BE2C (cell line): Measurements from ENCODE around the gene ELOVL1.

ENCODE experiments used
- DNase-seq: peaks from one replicate; pipeline ENCODE4 v3.0.0-alpha.2; 2020
- H3K27me3 ChIP-seq: fragments of 250-450 bp; sonication (Bioruptor Pico); 2 replicates; pipeline ENCODE4 v1.5.1; 2020; ENCODE audit warnings: mild to moderate bottlenecking
- H3K36me3 ChIP-seq: fragments of 250-450 bp; sonication (Bioruptor Pico); 2 replicates; pipeline ENCODE4 v1.5.1; 2020; ENCODE audit warnings: mild to moderate bottlenecking
- H3K4me1 ChIP-seq: fragments of 250-450 bp; sonication (Bioruptor Pico); 2 replicates; pipeline ENCODE4 v1.5.1; 2020
- H3K4me3 ChIP-seq: 2 replicates; pipeline ENCODE4 v1.5.1; 2011; ENCODE audit warnings: low read depth, low read length
- H3K9me3 ChIP-seq: fragments of 250-450 bp; sonication (Bioruptor Pico); 2 replicates; pipeline ENCODE4 v1.5.1; 2020
- CTCF ChIP-seq: IDR thresholded peaks from 2 replicates; pipeline ENCODE4 v1.5.1; 2012; ENCODE audit warnings: mild to moderate bottlenecking, low read depth, low read length

Gene ELOVL1

DNA sequence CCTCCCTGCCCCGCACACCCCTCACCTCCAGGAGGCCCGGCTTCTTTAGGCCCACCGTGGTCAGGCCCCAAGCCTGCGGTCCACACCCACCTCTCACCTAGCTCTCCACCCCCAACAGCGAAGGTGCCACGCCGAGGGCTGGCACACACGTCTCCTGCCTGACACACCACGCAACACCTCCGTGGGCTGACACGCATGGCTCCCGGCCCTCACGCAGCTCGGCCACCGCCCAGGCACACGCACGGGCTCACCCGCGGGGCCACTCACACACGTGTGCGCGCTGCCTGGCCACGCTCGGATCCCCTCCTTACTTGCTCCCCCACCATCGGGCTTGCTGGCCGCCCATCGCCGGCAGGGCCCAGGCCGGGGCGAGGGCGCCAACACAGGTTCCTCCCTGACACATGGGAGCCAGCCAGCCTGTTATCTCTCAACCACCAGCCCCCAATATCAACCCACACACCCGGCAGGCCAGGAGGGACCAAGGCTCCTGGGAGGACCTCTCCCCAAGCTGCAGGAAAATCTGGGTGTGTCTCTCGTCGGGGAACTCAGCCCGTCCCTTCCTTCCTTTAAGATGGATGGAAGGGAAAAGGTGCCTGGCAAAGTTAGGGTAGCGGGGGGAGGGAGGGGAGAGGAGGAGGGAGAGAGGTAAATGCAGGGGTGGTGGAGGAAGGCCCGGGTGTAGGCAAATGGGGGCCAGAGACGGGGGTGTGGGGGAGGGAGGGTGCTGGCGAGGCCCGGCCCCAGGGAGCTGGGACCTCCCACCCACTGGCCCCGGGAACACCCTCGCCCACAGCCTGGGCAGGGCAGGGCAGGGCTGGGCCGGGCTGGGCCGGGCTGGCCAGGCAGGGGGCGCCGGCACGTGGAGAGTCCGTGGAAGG is 546 bp downstream of the ELOVL1 start:
- H3K36me3 ChIP-seq, result peaks cover 3% of the 10 kb centered on the region
- H3K27me3 ChIP-seq, result no peaks in the 10 kb centered on the region
- H3K4me3 ChIP-seq, result peak overlapping the region; percentile 72
- TF ChIP-seq CTCF, result no peak
- H3K4me1 ChIP-seq, result no peaks in the 10 kb centered on the region
- H3K9me3 ChIP-seq, result no peaks in the 10 kb centered on the region
- DNase-seq, result no peak

DNA sequence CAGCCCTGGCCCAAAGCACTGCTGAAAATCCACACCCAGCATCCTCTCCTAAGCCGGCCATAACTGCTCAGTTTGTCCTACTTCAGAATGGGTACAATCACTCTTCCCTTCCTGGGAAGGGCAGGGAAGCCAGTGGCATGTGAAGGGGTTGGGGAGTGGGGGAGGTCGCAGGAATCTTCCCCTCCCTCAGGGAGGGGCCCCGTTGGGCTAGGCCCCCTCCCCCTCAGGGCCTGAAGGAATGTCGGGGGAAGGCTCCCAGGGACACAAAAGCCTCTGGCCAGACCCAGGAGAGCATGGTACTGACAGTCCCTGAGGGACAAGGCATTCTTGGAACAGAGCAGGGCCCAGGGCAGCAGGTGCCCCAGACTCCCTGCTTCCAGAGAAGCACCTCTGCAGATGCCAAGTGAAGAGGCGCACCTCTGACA is 1.2 kb downstream of the ELOVL1 start:
- DNase-seq, result no peak
- H3K9me3 ChIP-seq, result no peaks in the 10 kb centered on the region
- peaks cover 8% of the 10 kb centered on the region for H3K36me3 ChIP-seq
- no peaks in the 10 kb centered on the region for H3K27me3 ChIP-seq
- no peaks in the 10 kb centered on the region for H3K4me1 ChIP-seq
- H3K4me3 ChIP-seq, result peak overlapping the region; percentile 72
- TF ChIP-seq CTCF, result no peak

DNA sequence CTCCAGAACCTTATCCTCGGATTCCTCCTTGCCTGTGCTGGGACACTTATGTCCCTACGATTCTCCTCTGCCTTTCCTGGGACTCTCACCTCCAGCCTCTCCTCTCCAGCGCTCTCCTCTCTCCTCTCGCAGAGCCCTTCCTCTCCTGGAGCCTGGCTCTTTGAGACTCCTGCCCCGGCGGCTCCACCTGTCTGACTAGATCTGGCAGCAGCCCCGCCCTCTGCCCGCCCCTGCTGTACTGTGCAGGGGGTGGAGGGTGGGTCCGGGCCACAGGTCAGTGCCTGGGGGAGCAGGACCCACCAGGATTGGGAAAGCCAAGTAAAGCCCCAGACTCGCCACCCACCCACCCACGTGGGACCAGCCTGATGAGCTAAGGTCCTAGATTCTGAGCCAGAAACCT is 1.6 kb downstream of the ELOVL1 start:
- DNase-seq, result no peak
- H3K4me3 ChIP-seq, result no peak overlapping the region
- H3K9me3 ChIP-seq, result no peaks in the 10 kb centered on the region
- peaks cover 12% of the 10 kb centered on the region for H3K36me3 ChIP-seq
- TF ChIP-seq CTCF, result no peak
- H3K27me3 ChIP-seq, result no peaks in the 10 kb centered on the region
- no peaks in the 10 kb centered on the region for H3K4me1 ChIP-seq

DNA sequence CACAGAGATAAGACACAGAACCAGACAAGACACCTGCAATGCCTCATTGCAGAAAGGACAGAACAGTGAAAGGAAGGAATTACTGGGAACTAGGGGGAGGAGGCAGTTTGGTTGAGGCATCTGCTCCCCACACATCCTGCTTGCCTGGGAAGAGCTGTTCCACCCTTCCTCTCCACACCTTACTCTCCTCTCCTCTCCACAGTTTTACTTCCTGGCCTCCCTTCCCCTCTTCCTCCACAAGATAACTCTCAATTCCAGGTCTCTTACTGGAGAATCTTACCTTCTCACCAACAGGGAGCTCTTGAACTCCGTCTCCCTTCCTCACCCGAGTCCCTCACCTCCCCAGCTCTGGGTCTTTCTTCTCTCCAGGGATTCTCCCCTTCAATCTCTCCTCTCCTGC is 2.1 kb downstream of the ELOVL1 start:
- TF ChIP-seq CTCF, result no peak
- Histone ChIP-seq H3K36me3 (peaks cover 17% of the 10 kb centered on the region), H3K4me1 (no peaks in the 10 kb centered on the region), H3K9me3 (no peaks in the 10 kb centered on the region), H3K4me3 (no peak overlapping the region), H3K27me3 (no peaks in the 10 kb centered on the region)
- no peak for DNase-seq

DNA sequence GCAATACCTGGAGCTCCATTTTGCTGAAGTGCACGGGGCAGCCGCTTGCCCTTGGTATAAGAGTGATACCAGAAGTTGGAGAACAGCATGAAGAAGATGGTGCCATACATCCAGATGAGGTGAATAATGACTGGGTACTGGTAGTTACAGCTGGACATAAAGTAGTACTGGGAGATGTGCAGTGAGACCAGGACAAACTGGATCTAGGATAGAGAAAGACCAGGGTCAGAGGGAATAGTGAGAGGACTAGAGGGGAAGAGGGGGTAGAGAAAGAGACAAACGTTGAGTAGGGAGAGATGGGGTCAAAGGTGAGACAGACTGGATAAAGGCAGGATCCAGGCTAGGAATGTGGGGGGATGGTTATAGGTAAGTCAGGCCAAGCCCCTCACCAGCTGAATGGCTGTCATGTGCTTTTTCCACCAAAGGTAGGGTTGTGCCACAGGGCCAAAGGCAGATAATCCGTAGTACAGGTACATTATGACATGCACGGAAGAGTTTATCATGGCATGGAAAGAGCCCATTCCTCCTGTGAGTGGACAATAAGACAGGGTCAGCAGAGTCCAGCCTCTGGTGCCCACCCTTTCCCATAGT is 3.8 kb downstream of the ELOVL1 start:
- no peaks in the 10 kb centered on the region for H3K9me3 ChIP-seq
- H3K4me3 ChIP-seq, result no peak overlapping the region
- no peak for TF ChIP-seq CTCF
- H3K4me1 ChIP-seq, result no peaks in the 10 kb centered on the region
- DNase-seq, result no peak
- no peaks in the 10 kb centered on the region for H3K27me3 ChIP-seq
- peaks cover 27% of the 10 kb centered on the region for H3K36me3 ChIP-seq
